NCI-H2196 treated with DMSO at 0.1 percent for 48 hours (cell line): Measurements from ENCODE around the gene DMXL1.
"Not testable (repeated sequence)": the region's sequence is repeated elsewhere in the genome, so short reads cannot be mapped to it uniquely, and the experiment has no call there.

Experiments
- DNase-seq: peaks from one replicate; lab custom pipeline; 2025; ENCODE audit not compliant: unreplicated experiment; lab: John Stamatoyannopoulos, UW

Gene DMXL1

GRCh38 chr5:119200795-119201194, 129.9 kb downstream of the DMXL1 start:
- DNase-seq, result no peak

GRCh38 chr5:119207105-119207504, 136.2 kb downstream of the DMXL1 start:
- DNase-seq, result no peak

- no peak for DNase-seq
Measured at GRCh38 chr5:119212026-119212425, 141.1 kb downstream of the DMXL1 start.

GRCh38 chr5:119212676-119213075, 141.8 kb downstream of the DMXL1 start:
- DNase-seq, result no peak

GRCh38 chr5:119217183-119217582, 146.3 kb downstream of the DMXL1 start:
- DNase-seq, result no peak

- DNase-seq, result no peak
Measured at GRCh38 chr5:119218830-119219782, 148.2 kb downstream of the DMXL1 start.

GRCh38 chr5:119220576-119221197, 149.8 kb downstream of the DMXL1 start:
- DNase-seq, result no peak

- DNase-seq, result no peak
Measured at GRCh38 chr5:119221330-119221729, 150.4 kb downstream of the DMXL1 start.

- no peak for DNase-seq
Measured at GRCh38 chr5:119229950-119230349, 159.1 kb downstream of the DMXL1 start.

GRCh38 chr5:119238265-119239118, 167.6 kb downstream of the DMXL1 start:
- no peak for DNase-seq

GRCh38 chr5:119239119-119239417, 168.2 kb downstream of the DMXL1 start:
- DNase-seq, result no peak

- DNase-seq, result not testable (repeated sequence)
Measured at GRCh38 chr5:119239826-119240225, 168.9 kb downstream of the DMXL1 start.

- no peak for DNase-seq
Measured at GRCh38 chr5:119243888-119244287, 173.0 kb downstream of the DMXL1 start.

- no peak for DNase-seq
Measured at GRCh38 chr5:119250946-119251901, 180.3 kb downstream of the DMXL1 start.

- no peak for DNase-seq
Measured at GRCh38 chr5:119255571-119256356, 184.9 kb downstream of the DMXL1 start.

- no peak for DNase-seq
Measured at GRCh38 chr5:119257613-119258012, 186.7 kb downstream of the DMXL1 start.

GRCh38 chr5:119263639-119264038, 192.8 kb downstream of the DMXL1 start:
- DNase-seq, result no peak

- DNase-seq, result no peak
Measured at GRCh38 chr5:119264186-119264585, 193.3 kb downstream of the DMXL1 start.

- peak; percentile 93 for DNase-seq
Measured at GRCh38 chr5:119267958-119268386, 197.1 kb downstream of the DMXL1 start.
